Measurements from ENCODE around the gene MAGEB5. TPM values are rescaled to one million over a fixed set of nuclear protein-coding genes. Genes with fewer than 3 reads are reported as not detected.

Gene MAGEB5
- total RNA-seq, 1 donor from 2014 or later: not detected

GRCh38 chrX:26234177-26234576 lies 18.2 kb downstream of the MAGEB5 start:
- Histone ChIP-seq H3K27ac (replicated peaks) (no peak overlapping the region), H3K4me1 (no peaks in the 10 kb centered on the region), H3K27me3 (ENCODE audit: low read depth) (no peaks in the 10 kb centered on the region), H3K9me3 (replicated peaks) (no peaks in the 10 kb centered on the region), H3K4me3 (no peak overlapping the region), H3K36me3 (no peaks in the 10 kb centered on the region)
- no peak for TF ChIP-seq CTCF (IDR thresholded peaks at IDR 0.05; ENCODE audit: borderline replicate concordance)
- DNase-seq: no peak
- intact Hi-C loops (cut with micrococcal nuclease): no loop called here

GRCh38 chrX:26253526-26253925 lies 37.6 kb downstream of the MAGEB5 start:
- H3K27me3 ChIP-seq (ENCODE audit: low read depth): no peaks in the 10 kb centered on the region
- intact Hi-C loops (cut with micrococcal nuclease): no loop called here
- no peak for DNase-seq
- no peaks in the 10 kb centered on the region for H3K9me3 ChIP-seq (replicated peaks)
- no peaks in the 10 kb centered on the region for H3K36me3 ChIP-seq
- H3K4me1 ChIP-seq: no peaks in the 10 kb centered on the region
- H3K27ac ChIP-seq (replicated peaks): no peak overlapping the region
- no peak overlapping the region for H3K4me3 ChIP-seq
- no peak for TF ChIP-seq CTCF (IDR thresholded peaks at IDR 0.05; ENCODE audit: borderline replicate concordance)

- no peak for DNase-seq
- Histone ChIP-seq H3K27ac (replicated peaks) (no peak overlapping the region), H3K4me1 (no peaks in the 10 kb centered on the region), H3K9me3 (replicated peaks) (no peaks in the 10 kb centered on the region), H3K36me3 (no peaks in the 10 kb centered on the region), H3K4me3 (no peak overlapping the region), H3K27me3 (ENCODE audit: low read depth) (no peaks in the 10 kb centered on the region)
- TF ChIP-seq CTCF (IDR thresholded peaks at IDR 0.05; ENCODE audit: borderline replicate concordance): no peak
- intact Hi-C loops (cut with micrococcal nuclease): no loop called here
Measured at GRCh38 chrX:26254436-26254835, 38.5 kb downstream of the MAGEB5 start.

- no peaks in the 10 kb centered on the region for H3K9me3 ChIP-seq (replicated peaks)
- intact Hi-C loops (cut with micrococcal nuclease): no loop called here
- no peaks in the 10 kb centered on the region for H3K36me3 ChIP-seq
- no peak for DNase-seq
- H3K4me3 ChIP-seq: no peak overlapping the region
- no peaks in the 10 kb centered on the region for H3K27me3 ChIP-seq (ENCODE audit: low read depth)
- no peaks in the 10 kb centered on the region for H3K4me1 ChIP-seq
- no peak for TF ChIP-seq CTCF (IDR thresholded peaks at IDR 0.05; ENCODE audit: borderline replicate concordance)
- H3K27ac ChIP-seq (replicated peaks): peak overlapping the region; percentile 66
Measured at GRCh38 chrX:26262121-26262523, 46.2 kb downstream of the MAGEB5 start.

Other genes with a start within 250 kb of the MAGEB5 start
- not detected for gene MAGEB18, start 77.8 kb upstream of the MAGEB5 start, total RNA-seq
- gene MAGEB6B, start 55.6 kb upstream of the MAGEB5 start, total RNA-seq: not detected
- gene MAGEB6, start 23.7 kb upstream of the MAGEB5 start, total RNA-seq: not detected